DMS79 (cell line): ENCODE results near the gene CHSY1.

ENCODE experiments used
- DNase-seq: peaks from one replicate; lab custom pipeline; 2025; lab: John Stamatoyannopoulos, UW

CHSY1 gene

DNA sequence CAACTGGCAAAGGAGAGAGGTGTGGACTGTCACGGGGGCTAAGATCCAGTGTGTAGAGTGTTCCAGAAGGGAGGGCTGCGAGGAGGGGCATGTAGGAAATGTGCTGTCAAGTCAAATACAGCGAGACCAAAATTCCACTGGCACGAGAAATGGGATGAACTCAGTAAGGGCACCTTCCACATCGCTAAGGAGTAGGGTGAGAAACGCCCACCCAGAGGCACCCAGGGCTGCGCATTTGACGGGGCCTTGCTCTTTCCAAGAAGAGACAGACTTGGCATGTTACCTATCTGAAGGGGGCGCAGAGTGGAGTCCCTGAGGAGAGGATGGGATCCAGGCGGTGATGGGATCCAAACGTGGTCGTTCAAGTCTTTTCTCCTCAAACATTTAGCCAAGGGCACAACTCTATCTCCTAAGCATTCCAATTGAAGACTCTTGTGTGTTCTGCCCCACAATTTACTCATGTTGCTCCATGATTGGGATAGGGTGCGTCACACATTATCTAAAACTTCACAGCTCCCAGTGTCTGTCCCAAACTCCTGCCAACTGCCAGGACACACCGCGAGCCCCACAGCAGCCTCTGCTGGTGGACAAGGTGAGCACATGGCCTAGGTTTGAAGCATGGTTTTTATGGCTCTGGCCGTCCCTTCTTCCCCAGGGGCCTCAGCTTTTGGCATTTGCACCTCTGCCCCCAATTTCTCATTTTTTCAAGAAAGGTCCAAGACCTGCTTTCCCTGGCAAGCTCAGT, 17.8 kb upstream of the CHSY1 start:
- no peak for DNase-seq

DNA sequence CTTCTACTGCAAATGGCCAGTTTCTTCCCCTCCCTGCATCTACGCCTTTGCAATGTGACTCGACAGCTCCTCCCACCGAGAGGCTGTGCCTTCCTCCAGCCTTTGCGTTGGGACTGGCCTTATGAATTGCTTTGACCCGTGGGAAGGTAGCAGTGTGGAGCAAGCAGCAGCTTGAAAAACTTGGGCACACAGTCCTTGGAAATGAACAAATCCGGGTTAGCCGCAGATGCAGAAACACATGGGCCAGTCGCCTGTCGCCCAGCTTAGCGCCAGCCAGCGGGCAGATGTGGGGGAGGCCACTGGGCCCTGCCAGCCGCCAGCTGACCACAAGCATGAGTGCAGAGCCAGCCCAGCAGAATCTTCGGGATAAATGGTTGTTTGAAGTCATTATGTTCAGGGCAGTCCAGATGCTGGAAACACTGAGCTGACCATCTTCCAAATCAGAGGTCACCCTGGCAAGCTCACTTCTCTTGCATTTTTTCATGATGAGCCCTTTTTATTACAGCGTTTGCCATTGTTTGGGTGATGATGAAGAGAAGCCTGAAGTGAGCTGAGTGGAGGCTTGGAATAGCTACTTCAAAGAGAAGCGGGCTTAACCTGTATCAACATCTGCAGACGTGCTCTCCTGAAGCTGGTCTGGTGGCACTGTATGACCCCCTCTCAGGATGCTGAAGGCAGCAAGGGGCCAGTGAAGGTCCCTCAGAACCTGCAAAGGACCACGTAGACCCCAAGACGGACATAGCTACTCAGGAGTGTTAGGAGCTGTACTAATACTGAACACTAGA, 15.7 kb upstream of the CHSY1 start:
- no peak for DNase-seq

DNA sequence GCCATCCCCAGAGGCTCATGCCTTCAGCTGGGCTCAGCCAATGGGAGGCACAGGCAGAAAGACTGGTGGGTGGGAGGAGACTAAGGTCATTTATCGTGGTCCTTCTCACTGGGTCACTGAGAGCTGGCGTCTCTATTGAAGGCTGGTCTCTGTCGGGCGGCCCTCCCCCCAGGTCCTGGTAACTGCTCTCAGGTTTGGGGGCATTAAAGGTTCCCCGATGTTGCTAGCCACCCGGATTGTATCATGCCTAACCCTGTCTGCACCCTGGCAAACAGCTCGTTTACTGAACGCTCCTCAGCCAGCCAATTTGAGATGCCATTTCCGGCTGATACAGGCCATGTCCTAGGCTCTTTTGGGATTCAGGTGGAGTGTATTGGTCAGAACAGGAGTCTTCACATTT, 14.9 kb upstream of the CHSY1 start:
- no peak for DNase-seq

DNA sequence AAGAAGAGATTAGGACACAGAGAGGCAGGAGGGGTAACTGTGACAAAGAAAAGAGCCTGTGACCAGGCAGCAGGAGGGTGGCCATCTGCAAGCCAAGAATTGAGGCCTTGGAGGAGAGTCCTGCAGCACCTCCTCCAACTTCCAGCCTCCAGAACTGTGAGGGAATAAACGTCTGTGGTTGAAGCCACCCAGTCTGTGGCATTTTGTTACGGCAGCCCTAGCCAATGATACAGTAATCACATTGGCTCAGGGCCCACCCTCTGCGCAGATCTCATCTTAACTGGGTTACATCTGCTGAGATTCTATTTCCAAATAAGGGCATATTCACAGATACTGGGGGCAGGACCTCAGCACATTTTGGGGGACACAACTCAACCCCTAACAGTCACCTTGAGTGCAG, 14.2 kb upstream of the CHSY1 start:
- DNase-seq = no peak

DNA sequence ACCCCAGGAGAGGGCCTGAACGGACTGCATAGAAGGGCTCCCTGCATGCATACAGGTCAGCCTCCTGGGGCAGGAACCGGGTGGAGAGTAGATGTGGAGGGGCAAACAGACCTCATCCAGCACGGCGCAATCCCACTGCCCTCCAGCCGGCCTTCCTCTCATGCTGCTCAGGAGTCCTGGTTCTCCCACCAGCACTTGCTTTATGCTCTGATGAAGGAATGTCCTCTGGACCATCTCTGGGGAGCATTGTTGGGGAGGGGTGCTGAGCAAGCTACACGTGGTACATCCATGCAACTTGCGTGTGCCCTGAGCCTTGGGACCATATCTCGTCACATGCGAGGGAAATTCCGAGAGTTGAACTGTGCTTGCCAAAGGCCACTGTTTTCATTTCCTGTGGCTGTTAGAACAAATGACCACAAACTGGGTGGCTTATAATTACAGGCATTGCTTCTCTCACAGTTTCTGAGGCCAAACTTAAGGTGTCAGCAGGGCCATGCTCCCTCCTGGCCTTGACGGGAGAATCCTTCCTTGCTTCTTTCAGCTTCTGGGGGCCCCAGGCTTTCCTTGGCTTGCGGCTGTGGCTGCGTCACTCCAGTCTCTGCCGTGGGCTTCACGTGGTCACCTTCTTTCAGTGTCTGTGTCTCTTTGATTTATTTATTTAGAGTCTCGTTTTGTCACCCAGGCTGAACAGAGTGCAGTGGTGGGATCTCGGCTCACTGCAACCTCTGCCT, 13.2 kb upstream of the CHSY1 start:
- no peak for DNase-seq

DNA sequence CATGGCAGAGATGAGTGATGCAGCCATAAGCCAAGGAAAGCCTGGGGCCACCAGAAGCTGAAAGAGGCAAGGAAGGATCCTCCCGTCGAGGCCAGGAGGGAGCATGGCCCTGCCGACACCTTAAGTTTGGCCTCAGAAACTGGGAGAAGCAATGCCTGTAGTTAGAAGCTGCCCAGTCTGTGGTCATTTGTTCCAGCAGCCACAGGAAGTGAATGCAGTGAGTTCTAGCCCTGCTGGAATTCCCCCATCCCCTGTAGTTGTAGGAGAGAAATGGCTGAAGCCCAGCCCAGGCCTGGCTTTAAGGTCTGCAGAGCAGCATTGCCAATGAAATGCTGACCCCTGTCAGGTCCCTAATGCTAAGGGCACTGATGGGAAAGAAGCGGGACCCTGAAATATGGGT, 12.2 kb upstream of the CHSY1 start:
- no peak for DNase-seq

DNA sequence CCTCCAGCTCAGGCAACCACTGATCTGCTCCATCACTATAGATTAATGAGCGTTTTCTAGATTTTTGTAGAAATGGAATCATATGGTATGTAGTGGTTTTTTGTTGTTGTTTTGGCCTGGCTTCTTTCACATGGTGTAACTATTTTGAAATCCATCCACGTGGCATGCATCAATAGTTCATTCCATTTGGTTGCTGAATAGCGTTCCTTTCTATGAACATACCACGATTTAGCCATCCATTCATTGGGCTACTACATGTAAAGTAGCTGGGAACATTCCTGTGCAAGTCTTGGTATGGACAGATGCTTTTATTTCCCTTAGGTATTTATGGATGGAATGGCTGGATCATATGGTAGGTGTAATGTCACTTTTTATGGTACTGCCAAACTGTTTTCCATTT, 10.7 kb upstream of the CHSY1 start:
- no peak for DNase-seq

DNA sequence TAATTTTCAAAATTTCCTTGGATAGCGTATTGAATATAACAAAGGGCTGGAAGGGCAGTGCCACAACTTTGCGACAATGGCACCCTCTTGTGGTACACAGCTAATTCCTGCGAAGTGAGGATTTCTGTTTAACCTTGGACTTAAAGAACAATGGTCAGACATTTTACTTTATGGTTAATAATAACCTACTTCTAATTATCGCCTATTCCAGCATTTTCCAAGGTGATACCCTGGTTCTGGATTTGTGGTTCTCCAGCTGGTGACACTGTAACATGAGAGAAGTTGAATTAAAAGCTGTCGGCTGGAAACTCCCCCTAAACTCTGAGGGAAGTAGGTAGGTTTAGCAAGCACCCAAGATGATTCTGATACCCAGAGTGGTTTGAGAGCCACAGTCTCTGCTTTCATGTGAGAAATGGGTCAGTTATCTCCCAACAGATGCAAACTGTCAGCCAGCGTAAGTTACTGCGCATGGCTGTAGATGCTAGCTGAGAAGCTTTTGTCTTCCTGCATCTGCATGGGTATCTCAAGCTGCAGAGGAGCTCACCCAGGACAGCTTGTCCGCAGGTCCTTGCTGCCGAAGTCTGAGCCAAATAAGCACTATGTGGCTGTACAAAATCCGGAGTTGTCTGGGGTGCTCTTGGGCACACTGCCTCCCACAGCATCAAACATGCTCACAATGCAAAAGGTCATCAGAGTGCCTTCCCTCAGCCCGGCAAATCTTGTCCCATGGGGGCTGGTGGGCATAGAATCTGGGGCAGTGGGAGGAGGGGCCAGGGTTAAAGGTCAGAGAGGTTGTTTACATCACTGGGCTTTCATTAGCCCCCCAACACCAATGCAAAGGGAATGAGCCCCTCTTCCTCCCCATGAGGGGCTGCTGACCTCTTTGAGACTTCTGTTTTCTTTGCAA, 6.6 kb upstream of the CHSY1 start:
- DNase-seq = peak; percentile 30

DNA sequence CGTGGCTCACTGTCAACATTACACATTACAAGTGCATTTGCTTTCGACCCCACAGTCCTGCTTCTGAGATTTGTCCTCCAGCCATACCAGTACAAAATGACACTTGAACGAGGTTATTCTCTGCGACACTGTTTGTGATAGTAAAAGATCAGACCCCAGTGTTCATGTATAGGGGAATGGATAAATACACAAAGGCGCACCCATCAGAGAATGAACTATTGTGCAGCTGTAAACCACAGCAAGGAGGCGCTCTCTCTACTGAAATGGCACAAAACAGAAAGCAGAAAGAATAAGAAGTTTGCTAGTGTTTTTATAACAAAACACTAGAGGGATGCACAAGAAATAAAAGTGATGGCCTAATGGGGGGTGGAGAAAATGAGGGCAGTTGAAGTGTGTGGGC, 4.9 kb upstream of the CHSY1 start:
- no peak for DNase-seq

DNA sequence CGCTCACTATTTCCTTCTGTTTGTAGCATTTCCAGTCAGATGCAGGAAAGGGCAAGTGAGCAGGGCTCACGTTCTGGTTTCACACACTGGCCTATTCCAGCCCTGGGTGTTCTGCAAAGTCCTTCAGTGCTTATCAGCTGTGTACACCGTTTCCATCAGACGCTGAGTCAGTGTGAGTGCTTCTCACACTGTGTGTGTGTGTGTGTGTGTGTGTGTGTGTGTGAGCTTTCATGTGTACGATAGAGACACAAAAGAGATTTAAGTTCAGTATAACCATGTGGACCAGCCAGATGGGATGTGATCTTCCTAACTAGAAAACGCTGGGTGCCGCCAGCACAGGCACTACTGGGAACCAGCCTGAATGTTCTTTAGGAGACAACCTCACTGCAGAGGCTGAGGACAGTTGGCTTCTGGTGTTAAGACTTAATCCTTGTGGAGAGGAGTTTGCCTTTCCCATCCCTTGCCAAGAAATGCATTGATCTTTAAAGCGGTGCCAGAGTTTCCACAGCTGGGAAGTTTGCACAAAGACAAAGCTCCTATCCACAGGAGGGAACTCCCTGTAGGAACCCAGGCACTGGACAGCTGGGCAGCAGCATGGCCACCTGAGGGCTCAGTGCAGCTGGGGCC, 3.9 kb upstream of the CHSY1 start:
- DNase-seq = peak; percentile 17

DNA sequence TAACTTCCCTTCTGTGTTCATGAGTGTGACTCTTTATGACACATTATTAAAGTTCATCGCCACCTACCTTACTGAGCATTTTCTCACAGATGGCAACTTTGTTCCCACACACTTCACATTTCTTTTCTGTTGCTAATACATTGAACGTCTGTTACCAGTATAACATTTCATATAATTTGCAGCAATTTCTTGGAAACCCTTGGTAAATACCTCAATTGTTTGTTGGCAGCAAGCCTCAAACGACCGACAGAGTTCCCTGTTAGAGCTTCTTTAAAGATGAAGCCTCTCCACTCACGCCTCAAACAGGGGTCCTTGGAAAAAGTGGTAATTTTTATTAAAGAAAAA, 3.2 kb upstream of the CHSY1 start:
- DNase-seq = no peak

DNA sequence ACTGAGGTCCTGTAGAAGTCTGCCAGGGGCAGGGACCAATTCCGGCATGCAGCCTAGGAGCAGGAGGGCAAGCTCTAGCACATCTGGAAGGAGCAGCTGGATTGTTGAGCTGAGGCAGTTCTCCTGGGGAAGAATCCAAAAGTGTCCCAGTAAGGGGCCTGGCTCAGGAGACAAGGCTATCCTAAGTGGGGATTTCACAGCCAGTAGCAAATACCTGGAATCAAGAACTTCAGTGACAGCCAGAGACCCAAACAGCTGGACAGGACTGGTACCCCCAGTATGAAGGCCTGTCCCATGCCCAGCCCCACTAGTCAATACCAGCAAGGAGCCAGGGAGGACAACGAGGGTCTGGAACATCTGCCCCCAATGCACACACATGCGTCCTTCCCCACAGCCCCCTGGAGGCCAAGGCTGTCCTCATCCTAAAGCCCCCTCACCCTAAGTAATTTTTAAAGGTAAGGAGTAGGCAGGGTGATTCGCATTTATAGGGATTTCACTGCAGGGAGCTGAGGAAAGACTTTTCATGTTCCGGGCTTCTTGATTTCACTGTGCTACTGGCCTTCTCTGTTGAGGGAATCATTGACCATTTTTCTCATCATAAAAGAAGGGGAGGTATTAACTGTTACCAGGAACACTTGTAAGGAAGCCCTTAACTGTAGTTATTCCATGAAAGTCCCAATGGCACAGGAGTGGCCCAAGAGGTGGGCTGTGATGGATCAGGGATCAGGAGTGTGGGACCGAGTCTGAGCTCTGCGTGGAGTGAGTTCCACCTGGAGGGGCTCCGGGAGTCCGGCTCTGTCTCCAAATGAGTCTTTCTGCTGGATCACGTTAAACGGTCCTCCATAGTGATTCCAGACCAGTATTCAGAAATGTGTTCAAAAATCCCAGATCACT, 2.6 kb upstream of the CHSY1 start:
- no peak for DNase-seq

DNA sequence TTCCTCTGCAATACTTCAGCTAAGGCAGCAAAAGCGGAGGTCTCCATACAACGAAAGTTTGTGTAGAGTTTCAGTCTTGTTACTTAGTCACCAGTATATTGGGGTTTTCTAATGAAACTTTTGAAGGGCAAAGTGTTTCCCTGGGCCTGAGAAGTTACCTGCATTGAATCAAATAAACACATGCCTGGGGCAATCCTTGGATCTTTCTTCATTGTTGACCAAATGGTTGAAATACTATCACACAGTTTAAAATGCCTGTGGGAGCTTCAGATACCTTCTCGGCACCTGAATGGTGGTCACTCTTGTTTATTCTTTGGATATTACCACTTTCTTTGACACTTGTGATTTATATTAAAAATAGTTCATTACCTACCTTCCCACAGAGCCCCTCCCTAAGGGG, 988 bp upstream of the CHSY1 start:
- no peak for DNase-seq

DNA sequence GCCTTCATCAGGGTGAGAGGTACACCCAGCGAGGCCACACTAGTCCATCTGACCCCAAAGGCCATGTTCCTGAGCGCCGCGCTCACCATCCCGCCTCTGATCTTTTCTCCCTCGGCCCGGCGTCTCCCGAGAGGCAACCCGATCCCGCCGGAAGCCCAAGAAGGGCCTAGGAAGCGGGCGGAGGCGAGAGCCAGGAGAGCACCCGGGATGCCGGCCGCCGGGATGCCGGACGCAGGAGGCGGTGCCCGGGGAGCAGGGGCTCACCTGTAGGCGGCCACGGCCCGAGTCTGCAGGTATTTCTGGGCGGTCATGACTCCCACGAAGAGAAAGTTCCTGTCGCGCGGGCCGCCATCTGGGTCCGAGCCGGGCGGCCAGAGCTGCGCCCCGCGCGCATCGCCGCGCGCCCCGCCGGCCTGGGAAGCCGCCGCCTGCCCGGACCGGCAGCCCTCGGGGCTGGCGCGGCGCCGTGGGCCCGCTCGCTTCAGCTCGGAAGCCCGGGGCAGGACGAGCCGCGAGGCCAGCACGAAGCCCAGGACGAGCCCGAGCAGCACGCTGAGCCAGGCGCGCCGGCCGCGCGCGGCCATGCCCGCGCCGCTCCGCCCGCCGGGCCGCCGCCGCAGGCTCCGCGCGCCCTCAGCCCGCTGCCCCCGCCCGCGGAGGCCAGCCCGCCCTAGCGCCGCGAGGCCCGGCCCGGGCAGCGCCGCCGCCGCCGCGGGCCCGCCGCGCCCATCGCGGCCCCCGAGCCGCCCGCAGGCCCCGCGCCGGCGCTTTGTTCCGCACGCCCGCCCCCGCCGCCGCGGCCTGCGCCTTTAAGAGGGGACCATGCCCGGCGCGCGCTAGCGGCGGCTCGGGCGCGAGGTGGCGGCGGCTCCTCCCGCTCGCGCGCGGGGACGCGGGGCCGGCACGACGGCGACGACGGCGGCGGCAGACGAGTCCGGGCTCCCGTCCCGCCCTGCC, 697 bp downstream of the CHSY1 start:
- no peak for DNase-seq

DNA sequence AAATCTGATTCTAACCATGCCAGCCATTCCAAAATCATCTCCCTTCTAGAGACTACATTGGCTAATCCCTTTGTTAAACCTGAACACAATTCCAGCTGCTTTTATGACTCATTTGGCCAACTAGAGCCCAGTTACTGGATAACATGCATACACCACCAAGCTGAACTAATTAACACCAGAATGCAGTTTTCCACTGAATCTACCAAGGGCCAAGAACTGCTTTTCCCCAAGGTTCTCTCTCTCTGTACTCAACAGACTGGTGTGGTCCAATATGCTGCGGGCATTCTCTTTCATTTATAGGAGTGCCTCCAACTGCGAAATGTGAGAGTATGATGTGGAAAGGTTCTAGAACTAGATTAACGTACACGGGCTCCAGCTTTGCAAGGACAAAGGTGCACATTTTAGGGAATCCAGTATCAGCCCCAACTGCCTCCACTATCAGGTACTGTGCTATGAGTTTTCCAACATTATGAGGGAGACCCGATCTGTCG, 1.5 kb downstream of the CHSY1 start:
- DNase-seq = no peak

DNA sequence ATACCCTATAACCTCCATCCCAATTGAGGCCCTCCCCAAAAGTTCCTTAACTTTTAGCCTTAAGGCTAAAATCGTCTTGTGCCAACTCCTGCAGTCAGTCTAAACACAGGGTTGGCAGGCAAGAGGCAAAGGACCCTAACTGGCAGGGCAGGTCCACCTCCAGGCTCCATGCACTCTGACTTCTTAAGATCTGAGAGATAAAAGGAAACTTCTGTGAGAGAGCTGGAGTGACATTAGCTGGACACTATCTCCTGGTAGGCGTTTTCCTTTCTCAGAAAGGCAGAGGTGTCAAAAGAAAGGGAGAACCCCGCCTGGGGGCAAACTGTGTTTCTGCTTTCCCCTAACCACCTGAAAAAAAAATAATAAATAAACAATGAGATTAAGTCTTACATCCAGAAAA, 3.6 kb downstream of the CHSY1 start:
- DNase-seq = no peak

DNA sequence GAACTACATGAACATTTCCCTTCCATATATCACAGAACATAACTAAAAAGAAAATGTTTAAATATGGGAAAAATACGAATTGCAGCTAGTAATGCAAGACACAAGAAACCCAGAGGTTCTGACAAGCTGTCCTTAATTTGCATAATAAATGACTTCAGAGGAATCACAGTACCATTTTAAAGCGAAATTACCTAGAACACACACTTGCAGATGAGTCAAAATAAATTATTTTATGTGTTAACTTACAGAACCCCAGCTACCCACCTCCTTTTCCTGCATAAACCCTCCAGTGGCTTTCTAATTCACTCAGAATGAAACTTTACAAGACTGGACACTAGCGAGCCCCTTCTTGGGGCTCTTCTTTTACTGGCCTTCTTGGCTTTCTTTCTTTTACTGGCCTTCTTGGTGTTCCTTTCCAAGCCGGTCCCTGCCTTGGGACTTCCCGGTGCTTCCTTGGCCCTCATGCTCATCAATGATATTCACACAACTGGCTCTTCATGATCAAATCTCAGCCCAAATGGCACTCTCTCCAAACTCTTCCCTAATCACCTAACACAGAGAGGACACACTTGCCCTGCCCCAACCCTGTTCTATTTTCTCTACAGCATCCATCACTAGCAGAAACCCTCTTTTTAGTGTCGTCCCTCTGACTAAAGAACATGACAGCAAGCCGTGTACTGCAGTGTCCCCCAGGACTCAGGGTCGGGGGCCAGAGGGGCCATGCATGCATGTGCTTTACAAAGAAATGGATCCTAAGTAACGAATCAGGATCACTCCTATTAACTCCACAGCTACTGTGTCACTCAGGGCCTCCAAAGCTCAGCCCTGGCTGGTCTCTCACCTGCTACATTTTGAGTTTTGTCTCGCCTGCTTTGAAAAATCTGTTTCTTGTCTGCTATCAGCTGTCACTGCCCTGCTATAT, 4.8 kb downstream of the CHSY1 start:
- no peak for DNase-seq

DNA sequence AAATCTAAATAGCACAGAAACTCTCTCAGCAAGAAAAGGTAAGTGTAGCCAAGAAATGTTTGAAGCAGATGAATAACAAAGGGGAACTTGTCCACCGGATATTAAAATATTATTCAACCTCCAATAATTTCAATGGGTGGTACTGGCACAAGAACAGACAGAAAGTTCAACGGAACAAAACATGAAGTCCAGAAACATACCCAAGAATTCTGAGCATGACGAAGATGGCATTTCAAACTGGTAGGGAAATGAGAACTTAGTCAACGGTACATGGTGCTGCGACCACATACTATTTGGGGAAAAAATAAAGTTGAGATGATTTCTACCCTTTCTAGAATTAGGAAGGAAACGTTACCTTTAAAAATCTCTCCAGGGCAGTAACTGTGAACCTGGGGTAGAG, 5.5 kb downstream of the CHSY1 start:
- DNase-seq = no peak
